H1 (cell line): ENCODE data around the gene SMYD3. TPM values are rescaled to one million over a fixed set of nuclear protein-coding genes. Genes with fewer than 3 reads are reported as not detected.

Experiments used
- CTCF ChIA-PET: fragments of 300-600 bp; sonication (Branson Sonifier 250); formaldehyde crosslinking; loops from one replicate; lab custom pipeline; 2021; ENCODE audit not compliant: partially characterized antibody; lab: Charles Lee
- POLR2A ChIA-PET: fragments of 300-600 bp; sonication (Branson Sonifier 250); formaldehyde crosslinking; loops from one replicate; lab custom pipeline; 2021; ENCODE audit warnings: inconsistent platforms; ENCODE audit not compliant: partially characterized antibody; lab: Charles Lee
- DNase-seq, 2 experiments: peaks; one replicate each; pipeline versions ENCODE4 v3.0.0 to v3.0.0-alpha.2; 2010 to 2022; ENCODE audit warnings: low spot score in 2 of 2, low read depth in 1 of 2, mixed read lengths in 1 of 2
- FAIRE-seq: peaks from 2 replicates; lab custom pipeline; 2011; peaks lifted over from hg19 to GRCh38; lab: Jason Lieb, UNC
- H2AFZ ChIP-seq: 2 replicates; pipeline ENCODE4 v1.8.1; 2012; ENCODE audit warnings: low read length, inconsistent platforms
- H2AK5ac ChIP-seq: 2 replicates; pipeline ENCODE4 v1.6.1; 2013; ENCODE audit warnings: low read depth, low read length
- H2BK120ac ChIP-seq: replicated peaks from 2 replicates; pipeline ENCODE3; 2013; ENCODE audit warnings: low read depth, low read length, inconsistent platforms
- H2BK12ac ChIP-seq: 2 replicates; pipeline ENCODE4 v1.6.1; 2013; ENCODE audit warnings: low read depth, low read length
- H2BK15ac ChIP-seq: 2 replicates; pipeline ENCODE4 v1.6.1; 2013; ENCODE audit warnings: low read length
- H2BK20ac ChIP-seq: 2 replicates; pipeline ENCODE4 v1.6.1; 2013; ENCODE audit warnings: low read length
- H2BK5ac ChIP-seq: 2 replicates; pipeline ENCODE4 v1.6.1; 2013; ENCODE audit warnings: low read depth, low read length
- H3K14ac ChIP-seq: 2 replicates; pipeline ENCODE4 v1.6.1; 2013; ENCODE audit warnings: inconsistent platforms; ENCODE audit not compliant: insufficient read length
- H3K18ac ChIP-seq: 2 replicates; pipeline ENCODE4 v1.6.1; 2013; ENCODE audit warnings: low read length; ENCODE audit errors: extremely low read depth
- H3K23ac ChIP-seq: 2 replicates; pipeline ENCODE4 v1.6.1; 2013; ENCODE audit warnings: inconsistent platforms; ENCODE audit not compliant: insufficient read length
- H3K23me2 ChIP-seq: 2 replicates; pipeline ENCODE4 v1.6.1; 2013; ENCODE audit warnings: low read depth, low read length
- H3K27ac ChIP-seq: 2 replicates; pipeline ENCODE4 v1.6.1; 2011; ENCODE audit warnings: low read depth, low read length, inconsistent platforms
- H3K27me3 ChIP-seq, 4 experiments: replicated peaks in 1 of 4; 1 replicate in 1 of 4; 2 replicates in 3 of 4; pipeline versions ENCODE4 v1.6.1 to v1.8.1; 2011 to 2013; ENCODE audit warnings: low read length in 3 of 4, mild to moderate bottlenecking in 3 of 4, inconsistent platforms in 2 of 4, mixed read lengths in 2 of 4, moderate library complexity in 1 of 4; ENCODE audit not compliant: control insufficient read depth in 3 of 4, insufficient read depth in 3 of 4; ENCODE audit errors: extremely low read depth in 1 of 4
- H3K36me3 ChIP-seq, 4 experiments: 2 replicates each; pipeline versions ENCODE4 v1.6.1 to v1.8.1; 2011 to 2013; ENCODE audit warnings: mild to moderate bottlenecking in 4 of 4, low read length in 3 of 4, moderate library complexity in 2 of 4, control low read depth in 1 of 4, inconsistent platforms in 1 of 4; ENCODE audit not compliant: insufficient read depth in 4 of 4, control insufficient read depth in 2 of 4
- H3K4ac ChIP-seq: replicated peaks from 2 replicates; pipeline ENCODE3; 2013; ENCODE audit warnings: low read length, low read depth, mixed read lengths, inconsistent platforms; ENCODE audit not compliant: insufficient read length
- H3K4me1 ChIP-seq, 4 experiments: replicated peaks in 1 of 4; 1 replicate in 1 of 4; 2 replicates in 3 of 4; pipeline versions ENCODE4 v1.6.1 to v1.8.1; 2011 to 2013; ENCODE audit warnings: low read length in 3 of 4, inconsistent platforms in 2 of 4, mixed read lengths in 1 of 4; ENCODE audit not compliant: insufficient read depth in 4 of 4, control insufficient read depth in 3 of 4
- H3K4me2 ChIP-seq, 2 experiments: 2 replicates each; pipeline versions ENCODE4 v1.6.1 to v1.8.1; 2011 to 2013; ENCODE audit warnings: low read depth in 2 of 2, low read length in 2 of 2, control low read depth in 1 of 2, inconsistent platforms in 1 of 2, mild to moderate bottlenecking in 1 of 2; ENCODE audit not compliant: insufficient read depth in 1 of 2
- H3K4me3 ChIP-seq, 4 experiments: fragments of 200-600, 300-600 bp in 1 of 4; sonication (generic), shearing (Covaris generic), sonication (Bioruptor Twin) in 1 of 4; 2 replicates each; pipeline versions ENCODE4 v1.5.1 to v1.8.1; 2011 to 2016; ENCODE audit warnings: low read length in 4 of 4, low read depth in 3 of 4, control low read depth in 2 of 4, inconsistent platforms in 2 of 4, mild to moderate bottlenecking in 2 of 4, mixed read lengths in 1 of 4, moderate library complexity in 1 of 4; ENCODE audit not compliant: insufficient read depth in 2 of 4; ENCODE audit errors: extremely low read depth in 1 of 4
- H3K56ac ChIP-seq: replicated peaks from 2 replicates; pipeline ENCODE3; 2013; ENCODE audit warnings: low read depth, mild to moderate bottlenecking, mixed read lengths, low read length, inconsistent platforms; ENCODE audit not compliant: insufficient read length
- H3K79me1 ChIP-seq: 2 replicates; pipeline ENCODE4 v1.6.1; 2013; ENCODE audit warnings: low read depth, low read length, control low read depth
- H3K79me2 ChIP-seq, 2 experiments: 2 replicates each; pipeline versions ENCODE4 v1.6.1 to v1.8.1; 2012 to 2013; ENCODE audit warnings: low read length in 2 of 2, mild to moderate bottlenecking in 2 of 2, inconsistent platforms in 1 of 2; ENCODE audit not compliant: insufficient read depth in 2 of 2, control insufficient read depth in 1 of 2
- H3K9ac ChIP-seq, 4 experiments: replicated peaks in 1 of 4; 1 replicate in 1 of 4; 2 replicates in 3 of 4; pipeline versions ENCODE4 v1.6.1 to v1.8.1; 2011 to 2013; ENCODE audit warnings: low read depth in 3 of 4, low read length in 3 of 4, control low read depth in 2 of 4, mild to moderate bottlenecking in 2 of 4, moderate library complexity in 2 of 4, inconsistent platforms in 1 of 4; ENCODE audit errors: extremely low read depth in 1 of 4
- H3K9me3 ChIP-seq, 2 experiments: 2 replicates each; pipeline versions ENCODE4 v1.6.1 to v1.8.1; 2012 to 2013; ENCODE audit warnings: mild to moderate bottlenecking in 2 of 2, moderate library complexity in 2 of 2, control low read depth in 1 of 2, inconsistent platforms in 1 of 2, low read depth in 1 of 2, low read length in 1 of 2, mixed read lengths in 1 of 2; ENCODE audit not compliant: insufficient read depth in 2 of 2
- H4K20me1 ChIP-seq, 2 experiments: replicated peaks in 1 of 2; 2 replicates each; pipeline versions ENCODE3 to v1.8.1; 2011 to 2013; ENCODE audit warnings: inconsistent platforms in 2 of 2, low read length in 2 of 2, mild to moderate bottlenecking in 1 of 2; ENCODE audit not compliant: insufficient read depth in 2 of 2, control insufficient read depth in 1 of 2
- H4K5ac ChIP-seq: 2 replicates; pipeline ENCODE4 v1.6.1; 2013; ENCODE audit warnings: low read length, low read depth, mixed read lengths, inconsistent platforms; ENCODE audit not compliant: insufficient read length
- H4K8ac ChIP-seq: 2 replicates; pipeline ENCODE4 v1.8.0; 2013; ENCODE audit warnings: mild to moderate bottlenecking, moderate library complexity, low read length, inconsistent platforms; ENCODE audit not compliant: insufficient read depth; ENCODE audit errors: extremely low read depth
- H4K91ac ChIP-seq: replicated peaks from 2 replicates; pipeline ENCODE3; 2013; ENCODE audit warnings: low read length, mixed read lengths, inconsistent platforms; ENCODE audit not compliant: insufficient read length
- EGR1 ChIP-seq: IDR thresholded peaks from 2 replicates; pipeline ENCODE4 v1.6.1; 2011; ENCODE audit warnings: low read depth, low read length, borderline replicate concordance
- HDAC2 ChIP-seq, 2 experiments: fragments of 300-600 bp in 1 of 2; sonication (generic) in 1 of 2; IDR thresholded peaks; 2 replicates each; pipeline ENCODE4 v1.6.1; 2011 to 2012; ENCODE audit warnings: low read depth in 2 of 2, low read length in 2 of 2, mild to moderate bottlenecking in 2 of 2, moderate library complexity in 2 of 2, borderline replicate concordance in 1 of 2, inconsistent platforms in 1 of 2
- SIRT6 ChIP-seq: IDR thresholded peaks from one replicate; pipeline ENCODE4 v1.7.1; 2012; ENCODE audit warnings: low read length, inconsistent platforms
- SP4 ChIP-seq: IDR thresholded peaks from 2 replicates; pipeline ENCODE4 v1.6.1; 2012; ENCODE audit warnings: low read length, inconsistent platforms
- ZNF274 ChIP-seq: IDR thresholded peaks from 2 replicates; pipeline ENCODE4 v1.7.0; 2012; ENCODE audit warnings: low read length, borderline replicate concordance; ENCODE audit errors: extremely low read depth
- WGBS, 2 experiments: shearing (Covaris generic) in 1 of 2; methylation state at CpG; one replicate each; pipeline versions ENCODE4 v1.1.6 to v1.1.7; 2013 to 2015; ENCODE audit warnings: low lambda C conversion rate in 2 of 2, mixed read lengths in 2 of 2, inconsistent platforms in 1 of 2, low coverage in 1 of 2, missing lambda C conversion rate in 1 of 2; ENCODE audit not compliant: insufficient replicate concordance in 2 of 2, insufficient coverage in 1 of 2, insufficient read length in 1 of 2; ENCODE audit errors: extremely low coverage in 1 of 2, missing lambda C conversion rate in 1 of 2; 5-methylcytosine and 5-hydroxymethylcytosine counted together
- polyA plus RNA-seq, 7 experiments: library from polyadenylated mRNA; depleted of rRNA in 3 of 7; stranded (reverse) in 5 of 7; unstranded in 2 of 7; fragments of >200 nt in 5 of 7; fragments of 200-250 nt in 2 of 7; gene quantifications; 1 replicate in 5 of 7; 2 replicates in 1 of 7; 4 replicates in 1 of 7; pipeline versions ENCODE4 v1.2.1 to v1.2.3, GENCODE V29; 2011 to 2013; ENCODE audit warnings: missing spikeins in 2 of 7, mixed read lengths in 2 of 7
- total RNA-seq: library from RNA; stranded (reverse); fragmentation: NEBNext Ultra II Directional; extraction: Animal tissue kit (Norgen Biotek cat#: 25700); gene quantifications from 2 replicates; pipeline ENCODE4 v1.2.1, GENCODE V29; 2021
- TF ChIP-seq, protein P1 (sequence below): IDR thresholded peaks from 2 replicates; pipeline ENCODE4 v1.6.1; 2012; ENCODE audit warnings: inconsistent platforms

SMYD3 gene
- total and polyA plus RNA-seq, 2 of the 8 experiments (the other 6 are each of a cell fraction or from before 2014, with no cell fraction given) = 17.3 to 25.4 TPM

DNA sequence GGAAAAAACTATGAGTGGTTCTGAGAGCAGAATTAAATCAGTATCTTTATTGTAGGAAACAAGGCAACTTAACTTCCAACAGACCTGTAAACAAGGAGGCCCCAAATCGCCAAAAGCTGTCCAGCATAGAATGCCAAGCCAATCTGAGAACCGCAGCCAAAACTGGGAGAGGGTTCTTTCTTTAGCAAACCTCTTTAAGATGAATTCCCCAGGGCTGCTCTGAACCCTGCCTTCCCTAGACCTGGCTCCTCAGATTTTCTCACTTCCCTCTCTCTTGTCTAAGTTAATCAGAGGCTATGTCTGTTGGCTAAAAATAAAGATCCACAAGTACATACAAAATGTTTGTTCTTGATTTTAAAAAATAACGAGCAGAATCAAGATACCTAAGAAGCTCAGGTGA lies 141.4 kb downstream of the SMYD3 start:
- Histone ChIP-seq H3K4ac (no peak overlapping the region), H2AFZ (no peak overlapping the region), H3K23me2 (no peaks in the 10 kb centered on the region), H2BK120ac (no peak overlapping the region), H2BK20ac (no peak overlapping the region), H2BK15ac (no peak overlapping the region), H4K20me1 (no peaks in the 10 kb centered on the region), H2BK5ac (no peak overlapping the region), H3K9ac (no peak overlapping the region), H4K5ac (no peak overlapping the region), H3K79me2 (no peaks in the 10 kb centered on the region), H3K9me3 (no peaks in the 10 kb centered on the region), H3K36me3 (no peaks in the 10 kb centered on the region), H3K23ac (no peak overlapping the region), H3K27me3 (no peaks in the 10 kb centered on the region), H3K14ac (no peak overlapping the region), H4K8ac (no peak overlapping the region), H3K4me2 (no peak overlapping the region), H3K79me1 (no peaks in the 10 kb centered on the region), H4K91ac (no peak overlapping the region), H3K4me1 (no peaks in the 10 kb centered on the region; a peak in 1 of 7 replicates), H3K56ac (no peak overlapping the region), H3K18ac (no peak overlapping the region), H3K27ac (no peak overlapping the region), H3K4me3 (no peak overlapping the region), H2AK5ac (no peak overlapping the region), H2BK12ac (no peak overlapping the region)
- FAIRE-seq (no peak), DNase-seq (no peak)
- 87% methylated on average over 3 of the region's 3 CpGs; no CpG with 5 or more reads in 1 of the 2 experiments for WGBS, 2 experiments
- CTCF ChIA-PET = interaction anchor here (1.6 kb wide), 1 partner anchor 11 kb away, joined by 3 read pairs; no protein-coding TSS in a partner anchor
- POLR2A ChIA-PET = no interaction called here
- no peak for TF ChIP-seq SIRT6
- TF ChIP-seq SP4 = no peak
- TF ChIP-seq ZNF274 = no peak
- no peak for TF ChIP-seq EGR1
- TF ChIP-seq, protein P1, sequence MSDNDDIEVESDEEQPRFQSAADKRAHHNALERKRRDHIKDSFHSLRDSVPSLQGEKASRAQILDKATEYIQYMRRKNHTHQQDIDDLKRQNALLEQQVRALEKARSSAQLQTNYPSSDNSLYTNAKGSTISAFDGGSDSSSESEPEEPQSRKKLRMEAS = no peak
- no peak for TF ChIP-seq HDAC2 (IDR thresholded peaks at IDR 0.05; ENCODE audit: borderline replicate concordance in 1 of 2, low read depth in 2 of 2, low read length in 2 of 2)
